HCT116 (cell line): Measurements from ENCODE around the gene TRMT11. TPM values are rescaled to one million over a fixed set of nuclear protein-coding genes. Genes with fewer than 3 reads are reported as not detected.

Source experiments
- ATAC-seq: fragments of 200-7000 bp; cut with Tn5 transposase; 2 replicates; pipeline ENCODE4 v1.9.1; 2020; ENCODE audit warnings: mild to moderate bottlenecking, moderate library complexity
- BruUV-seq: library from RNA; stranded (reverse); fragments of 400-500 nt; replicated peaks from 2 replicates; lab custom pipeline; 2021; lab: Mats Ljungman, UMichigan
- CTCF ChIA-PET: fragments of 300-600 bp; sonication (Branson Sonifier 250); formaldehyde crosslinking; loops from one replicate; lab custom pipeline; 2021; ENCODE audit warnings: antibody characterized with exemption; lab: Charles Lee
- POLR2A ChIA-PET: fragments of 300-600, 350-600 bp; sonication (Branson Sonifier 250); formaldehyde crosslinking; loops from one replicate; lab custom pipeline; 2021; ENCODE audit warnings: antibody characterized with exemption; lab: Charles Lee
- RAD21 ChIA-PET, 2 experiments: fragments of 300-600 bp; sonication (Branson Sonifier 250); formaldehyde crosslinking; loops; one replicate each; lab custom pipeline; 2023; ENCODE audit warnings: low total read pairs in 2 of 2; ENCODE audit not compliant: uncharacterized antibody in 2 of 2, unreplicated experiment in 2 of 2, low non-redundant PET in 1 of 2; lab: Charles Lee
- DNase-seq: peaks from one replicate; pipeline ENCODE4 v3.0.0-alpha.2; 2010; ENCODE audit warnings: low read depth, low spot score
- H2AFZ ChIP-seq: fragments of 200-600 bp; shearing (Covaris generic), sonication (generic); 2 replicates; pipeline ENCODE4 v1.6.1; 2017; ENCODE audit warnings: low read depth, mixed run types, mixed read lengths, antibody characterized with exemption, low read length; ENCODE audit not compliant: poor library complexity, severe bottlenecking
- H3K27ac ChIP-seq: 2 replicates; pipeline ENCODE4 v1.5.1; 2012; ENCODE audit warnings: low read depth, low read length
- H3K27me3 ChIP-seq: fragments of 200-600 bp; sonication (generic); 2 replicates; pipeline ENCODE4 v1.6.1; 2016; ENCODE audit warnings: mixed run types, low read length, mixed read lengths; ENCODE audit not compliant: insufficient read depth
- H3K36me3 ChIP-seq, 2 experiments: fragments of 200-500 bp in 1 of 2; fragments of 200-600 bp in 1 of 2; sonication (Bioruptor generic) in 1 of 2; sonication (generic) in 1 of 2; 2 replicates each; pipeline versions ENCODE4 v1.5.1 to v1.6.1; 2014 to 2016; ENCODE audit warnings: low read length in 2 of 2, inconsistent platforms in 1 of 2, mixed read lengths in 1 of 2, mixed run types in 1 of 2; ENCODE audit not compliant: insufficient read depth in 2 of 2, control insufficient read depth in 1 of 2
- H3K4me1 ChIP-seq, 2 experiments: fragments of 200-600 bp in 1 of 2; sonication (generic) in 1 of 2; 2 replicates each; pipeline versions ENCODE4 v1.5.1 to v1.6.1; 2012 to 2017; ENCODE audit warnings: low read length in 2 of 2, inconsistent platforms in 1 of 2, mild to moderate bottlenecking in 1 of 2, mixed read lengths in 1 of 2, mixed run types in 1 of 2, moderate library complexity in 1 of 2; ENCODE audit not compliant: insufficient read depth in 2 of 2, control insufficient read depth in 1 of 2
- H3K4me2 ChIP-seq: fragments of 200-600 bp; sonication (generic); 2 replicates; pipeline ENCODE4 v1.6.1; 2017; ENCODE audit warnings: mixed run types, low read length, mixed read lengths
- H3K4me3 ChIP-seq, 2 experiments: fragments of 200-600 bp in 1 of 2; sonication (generic) in 1 of 2; replicated peaks in 1 of 2; 2 replicates each; pipeline ENCODE4 v1.5.1; 2011 to 2016; ENCODE audit warnings: low read length in 2 of 2, control low read depth in 1 of 2, low read depth in 1 of 2, mild to moderate bottlenecking in 1 of 2, mixed read lengths in 1 of 2, mixed run types in 1 of 2
- H3K79me2 ChIP-seq: fragments of 200-600 bp; sonication (generic); 2 replicates; pipeline ENCODE4 v1.6.1; 2017; ENCODE audit warnings: mild to moderate bottlenecking, mixed run types, low read length, moderate library complexity, mixed read lengths; ENCODE audit not compliant: insufficient read depth
- H3K9ac ChIP-seq: fragments of 200-600 bp; sonication (generic); 2 replicates; pipeline ENCODE4 v1.6.1; 2016; ENCODE audit warnings: low read length, mixed read lengths
- H3K9me2 ChIP-seq: fragments of 200-600 bp; sonication (generic), shearing (Covaris generic); 2 replicates; pipeline ENCODE4 v1.6.1; 2017; ENCODE audit warnings: mixed run types, mild to moderate bottlenecking, moderate library complexity; ENCODE audit not compliant: insufficient read depth
- H3K9me3 ChIP-seq, 2 experiments: fragments of 200-500 bp in 1 of 2; fragments of 200-600 bp in 1 of 2; sonication (Bioruptor generic) in 1 of 2; sonication (generic) in 1 of 2; 2 replicates each; pipeline ENCODE4 v1.6.1; 2014 to 2017; ENCODE audit warnings: low read length in 2 of 2, mixed read lengths in 2 of 2, inconsistent platforms in 1 of 2, low read depth in 1 of 2, mild to moderate bottlenecking in 1 of 2, mixed run types in 1 of 2, moderate library complexity in 1 of 2; ENCODE audit not compliant: control insufficient read depth in 1 of 2, insufficient read depth in 1 of 2
- H4K20me1 ChIP-seq: fragments of 200-600 bp; sonication (generic), shearing (Covaris generic); 2 replicates; pipeline ENCODE4 v1.6.1; 2017; ENCODE audit warnings: mixed run types, mild to moderate bottlenecking, moderate library complexity; ENCODE audit not compliant: insufficient read depth
- ATF3 ChIP-seq: IDR thresholded peaks from 2 replicates; pipeline ENCODE4 v1.6.1; 2012
- ELF1 ChIP-seq: IDR thresholded peaks from 2 replicates; pipeline ENCODE4 v1.6.1; 2012; ENCODE audit warnings: low read depth, borderline replicate concordance
- FOSL1 ChIP-seq: IDR thresholded peaks from 2 replicates; pipeline ENCODE4 v1.6.1; 2012; ENCODE audit warnings: low read depth
- POLR2AphosphoS5 ChIP-seq: IDR thresholded peaks from 2 replicates; pipeline ENCODE4 v1.6.1; 2011; ENCODE audit warnings: mild to moderate bottlenecking, low read depth, low read length, moderate library complexity
- RAD21 ChIP-seq: IDR thresholded peaks from 2 replicates; pipeline ENCODE4 v1.6.1; 2012; ENCODE audit warnings: low read depth, mild to moderate bottlenecking
- REST ChIP-seq: IDR thresholded peaks from 2 replicates; pipeline ENCODE4 v1.6.1; 2012; ENCODE audit warnings: low read depth
- SP1 ChIP-seq: IDR thresholded peaks from 2 replicates; pipeline ENCODE4 v1.6.1; 2012; ENCODE audit warnings: low read depth
- SRF ChIP-seq: IDR thresholded peaks from 2 replicates; pipeline ENCODE4 v1.6.1; 2012; ENCODE audit warnings: low read depth
- YY1 ChIP-seq: IDR thresholded peaks from 2 replicates; pipeline ENCODE4 v1.6.1; 2011; ENCODE audit warnings: low read length, low read depth, moderate library complexity, mild to moderate bottlenecking; ENCODE audit not compliant: insufficient replicate concordance; ENCODE audit errors: extremely low read depth
- intact Hi-C: fragments of 100-400 bp; cut with micrococcal nuclease; formaldehyde crosslinking; loops from 2 replicates; pipeline ENCODE4 v1.10.0; 2022
- total RNA-seq: library from RNA; stranded (reverse); gene quantifications from one replicate; pipeline ENCODE4 v1.2.1, GENCODE V29; 2021; ENCODE audit not compliant: unreplicated experiment
- TF ChIP-seq, protein P1 (sequence below): IDR thresholded peaks from 2 replicates; pipeline ENCODE4 v1.6.1; 2012

Gene TRMT11
- total RNA-seq, 1 experiment from 2014 or later, result 41.8 TPM

- BruUV-seq, result no TSS peak
- ChIA-PET POLR2A (no interaction called here), CTCF (no interaction called here), RAD21 (no interaction called here)
- TF ChIP-seq REST, result no peak
- no peak for TF ChIP-seq ELF1
- TF ChIP-seq SRF, result no peak
- no peak for TF ChIP-seq YY1
- no peak for TF ChIP-seq FOSL1
- TF ChIP-seq ATF3, result no peak
- no peak for TF ChIP-seq SP1
- TF ChIP-seq, protein P1, sequence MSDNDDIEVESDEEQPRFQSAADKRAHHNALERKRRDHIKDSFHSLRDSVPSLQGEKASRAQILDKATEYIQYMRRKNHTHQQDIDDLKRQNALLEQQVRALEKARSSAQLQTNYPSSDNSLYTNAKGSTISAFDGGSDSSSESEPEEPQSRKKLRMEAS, result no peak
- no peak for TF ChIP-seq RAD21
- no peak for TF ChIP-seq POLR2AphosphoS5
- intact Hi-C loops, result no loop called here
- Histone ChIP-seq H3K4me1 (no peaks in the 10 kb centered on the region), H3K9me3 (no peaks in the 10 kb centered on the region), H3K4me2 (no peak overlapping the region), H3K36me3 (0 out of 4 replicates have a peak, but pooled peaks cover 0 to 5% of the 10 kb centered on the region in 2 experiments), H3K27me3 (no peaks in the 10 kb centered on the region), H3K9me2 (no peaks in the 10 kb centered on the region), H3K27ac (no peak overlapping the region), H3K9ac (no peak overlapping the region), H3K79me2 (no peaks in the 10 kb centered on the region), H2AFZ (no peak overlapping the region), H3K4me3 (no peak overlapping the region), H4K20me1 (no peaks in the 10 kb centered on the region)
- DNase-seq, result no peak
- no peak for ATAC-seq
These were observed 74.1 kb downstream of the TRMT11 start for GRCh38 chr6:126060400-126060799.
